WTC11 (cell line): ENCODE data around the gene LHFPL2. TPM values are rescaled to one million over a fixed set of nuclear protein-coding genes. Genes with fewer than 3 reads are reported as not detected.
A peak's percentile ranks its signal among the peaks of the same experiment; 100 is the strongest.

Source experiments
- ATAC-seq: fragments of 200-7000 bp; cut with Tn5 transposase; 2 replicates; pipeline ENCODE4 v1.10.0; 2021; ENCODE audit warnings: mild to moderate bottlenecking, moderate library complexity
- CTCF ChIA-PET: fragments of 300-600 bp; sonication (Branson Sonifier 250); formaldehyde crosslinking; loops from one replicate; lab custom pipeline; 2021; ENCODE audit warnings: antibody characterized with exemption; lab: Charles Lee
- POLR2A ChIA-PET: fragments of 350-600 bp; sonication (Branson Sonifier 250); formaldehyde crosslinking; loops from one replicate; lab custom pipeline; 2021; ENCODE audit warnings: antibody characterized with exemption; lab: Charles Lee
- DNase-seq: peaks from one replicate; pipeline ENCODE4 v3.0.0; 2021; ENCODE audit warnings: low spot score
- H3K27ac Mint-ChIP-seq: 2 replicates; pipeline ENCODE4 v1.8.0; 2021; ENCODE audit warnings: mixed read lengths
- H3K27me3 Mint-ChIP-seq: 2 replicates; pipeline ENCODE4 v1.8.0; 2021; ENCODE audit warnings: low read depth, mild to moderate bottlenecking, moderate library complexity, mixed read lengths
- H3K36me3 Mint-ChIP-seq: 2 replicates; pipeline ENCODE4 v1.8.0; 2021; ENCODE audit warnings: mixed read lengths
- H3K4me1 Mint-ChIP-seq: 2 replicates; pipeline ENCODE4 v1.8.0; 2022; ENCODE audit warnings: mixed read lengths
- H3K4me3 Mint-ChIP-seq: 2 replicates; pipeline ENCODE4 v1.8.0; 2021; ENCODE audit warnings: mild to moderate bottlenecking, moderate library complexity, mixed read lengths
- H3K9me3 Mint-ChIP-seq: 2 replicates; pipeline ENCODE4 v1.8.0; 2021; ENCODE audit warnings: mixed read lengths
- ARID4B ChIP-seq: sonication (generic); formaldehyde crosslinking; IDR thresholded peaks from 2 replicates; pipeline ENCODE4 v1.8.0; 2023; ENCODE audit warnings: missing genetic modification reagents, mild to moderate bottlenecking, borderline replicate concordance
- EMX1 ChIP-seq: fragments of 250-450 bp; sonication (Bioruptor Pico); IDR thresholded peaks from 2 replicates; pipeline ENCODE4 v1.8.0; 2021; ENCODE audit warnings: mild to moderate bottlenecking
- FOXK1 ChIP-seq: sonication (generic); formaldehyde crosslinking; IDR thresholded peaks from 2 replicates; pipeline ENCODE4 v1.8.0; 2022; ENCODE audit warnings: mild to moderate bottlenecking, moderate library complexity, missing genetic modification reagents
- FOXP4 ChIP-seq: sonication (generic); formaldehyde crosslinking; IDR thresholded peaks from 2 replicates; pipeline ENCODE4 v1.8.0; 2022; ENCODE audit warnings: mild to moderate bottlenecking, missing genetic modification reagents
- HMGXB4 ChIP-seq: sonication (generic); formaldehyde crosslinking; IDR thresholded peaks from 2 replicates; pipeline ENCODE4 v1.8.1; 2023; ENCODE audit warnings: mild to moderate bottlenecking, moderate library complexity, missing genetic modification reagents
- IRF1 ChIP-seq: sonication (generic); formaldehyde crosslinking; IDR thresholded peaks from 2 replicates; pipeline ENCODE4 v1.8.0; 2023; ENCODE audit warnings: missing genetic modification reagents
- IRF2 ChIP-seq: sonication (generic); formaldehyde crosslinking; IDR thresholded peaks from 2 replicates; pipeline ENCODE4 v1.8.0; 2022; ENCODE audit warnings: low read depth, missing genetic modification reagents, borderline replicate concordance
- MLX ChIP-seq: sonication (generic); formaldehyde crosslinking; IDR thresholded peaks from 2 replicates; pipeline ENCODE4 v1.8.1; 2023; ENCODE audit warnings: mild to moderate bottlenecking, missing genetic modification reagents, moderate library complexity
- NFATC4 ChIP-seq: fragments of 250-450 bp; sonication (Bioruptor Pico); IDR thresholded peaks from 2 replicates; pipeline ENCODE4 v1.9.0; 2021; ENCODE audit warnings: mild to moderate bottlenecking
- RORB ChIP-seq: fragments of 250-450 bp; sonication (Bioruptor Pico); IDR thresholded peaks from 2 replicates; pipeline ENCODE4 v1.9.0; 2021; ENCODE audit warnings: mild to moderate bottlenecking
- STAT6 ChIP-seq: sonication (generic); formaldehyde crosslinking; conservative IDR thresholded peaks from 2 replicates; pipeline ENCODE4 v1.8.1; 2023; ENCODE audit warnings: mild to moderate bottlenecking, low read depth, missing genetic modification reagents, moderate library complexity
- USF1 ChIP-seq: sonication (generic); formaldehyde crosslinking; IDR thresholded peaks from 2 replicates; pipeline ENCODE4 v1.8.0; 2022; ENCODE audit warnings: mild to moderate bottlenecking, missing genetic modification reagents
- ZBTB21 ChIP-seq: sonication (generic); formaldehyde crosslinking; IDR thresholded peaks from 2 replicates; pipeline ENCODE4 v1.8.1; 2023; ENCODE audit warnings: mild to moderate bottlenecking, missing genetic modification reagents, borderline replicate concordance
- total RNA-seq: library from RNA; stranded (reverse); gene quantifications from 3 replicates; pipeline ENCODE4 v1.2.3, GENCODE V29; 2021

LHFPL2 gene
- total RNA-seq, 1 experiment from 2014 or later: 40.6 TPM

GRCh38 chr5:78649861-78650496 lies 1.4 kb upstream of the LHFPL2 start (continued):
- no peak for TF ChIP-seq USF1 (CRISPR knock-in tag)
- TF ChIP-seq IRF1 (CRISPR knock-in tag): no peak
- TF ChIP-seq STAT6: no peak
- TF ChIP-seq FOXP4 (CRISPR knock-in tag): peak; percentile 26; the same call in 1 of the 2 replicates
- TF ChIP-seq IRF2 (CRISPR knock-in tag): no peak
- no peak for TF ChIP-seq HMGXB4
- no peak for TF ChIP-seq MLX

GRCh38 chr5:78649211-78649695 lies 681 bp upstream of the LHFPL2 start:
- H3K27ac Mint-ChIP-seq: no peak overlapping the region

More at GRCh38 chr5:78649211-78649695, 681 bp upstream of the LHFPL2 start:
- H3K4me3 Mint-ChIP-seq: peak overlapping the region; percentile 73
- ATAC-seq (peak; percentile 5), DNase-seq (peak; percentile 35)
- no peaks in the 10 kb centered on the region for H3K9me3 Mint-ChIP-seq
- TF ChIP-seq USF1 (CRISPR knock-in tag) (no peak), NFATC4 (CRISPR knock-in tag) (no peak), RORB (CRISPR knock-in tag) (no peak), EMX1 (CRISPR knock-in tag) (no peak), ZBTB21 (CRISPR knock-in tag) (no peak), IRF2 (CRISPR knock-in tag) (no peak), ARID4B (CRISPR knock-in tag) (no peak), FOXK1 (no peak)
- no peaks in the 10 kb centered on the region; the same call in 1 of the 2 replicates for H3K27me3 Mint-ChIP-seq
- ChIA-PET CTCF (interaction anchor here (0.5 to 1.6 kb wide), 6 partner anchors 10 to 118 kb away, joined by 3 to 6 read pairs (median 4); no protein-coding TSS in a partner anchor), POLR2A (interaction anchor here (1.0 kb wide), 1 partner anchor 17 kb away, joined by 3 read pairs; no protein-coding TSS in a partner anchor)
- peaks cover 32% of the 10 kb centered on the region for H3K4me1 Mint-ChIP-seq
- peaks cover 7% of the 10 kb centered on the region for H3K36me3 Mint-ChIP-seq
